Measurements from ENCODE around the gene CYP3A7.
"Not testable (repeated sequence)": the region's sequence is repeated elsewhere in the genome, so short reads cannot be mapped to it uniquely, and the experiment has no call there.

CYP3A7 gene

DNA sequence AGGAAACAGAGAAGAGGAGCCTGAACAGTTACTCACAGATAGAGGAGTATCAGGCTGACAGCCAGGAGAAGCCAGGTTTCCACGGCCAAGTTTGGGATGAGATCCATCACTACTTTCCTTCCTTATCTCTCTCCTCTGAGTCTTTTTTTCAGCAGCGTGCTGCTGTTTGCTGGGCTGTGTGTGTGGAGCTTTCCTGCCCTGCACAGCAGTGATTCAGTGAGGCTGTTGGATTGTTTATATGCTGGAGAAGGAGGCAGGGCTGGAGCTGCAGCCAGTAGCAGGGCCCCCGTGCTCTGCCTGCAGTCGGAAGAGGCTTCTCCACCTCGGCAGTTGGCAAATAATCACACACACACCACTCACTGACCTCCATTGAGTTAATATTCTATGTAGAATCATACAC lies at the start of gene CYP3A7:
Gene CYP3A7, minus strand, starts transcription at position 210 of the 400 bp plus-strand sequence. Its CDS starts 103 bp downstream, at position 107.
- no peak for DNase-seq (ENCODE audit: extremely low spot score)
- CTCF ChIA-PET: no interaction called here
- POLR2A ChIA-PET: no interaction called here
- TF ChIP-seq, protein P1, sequence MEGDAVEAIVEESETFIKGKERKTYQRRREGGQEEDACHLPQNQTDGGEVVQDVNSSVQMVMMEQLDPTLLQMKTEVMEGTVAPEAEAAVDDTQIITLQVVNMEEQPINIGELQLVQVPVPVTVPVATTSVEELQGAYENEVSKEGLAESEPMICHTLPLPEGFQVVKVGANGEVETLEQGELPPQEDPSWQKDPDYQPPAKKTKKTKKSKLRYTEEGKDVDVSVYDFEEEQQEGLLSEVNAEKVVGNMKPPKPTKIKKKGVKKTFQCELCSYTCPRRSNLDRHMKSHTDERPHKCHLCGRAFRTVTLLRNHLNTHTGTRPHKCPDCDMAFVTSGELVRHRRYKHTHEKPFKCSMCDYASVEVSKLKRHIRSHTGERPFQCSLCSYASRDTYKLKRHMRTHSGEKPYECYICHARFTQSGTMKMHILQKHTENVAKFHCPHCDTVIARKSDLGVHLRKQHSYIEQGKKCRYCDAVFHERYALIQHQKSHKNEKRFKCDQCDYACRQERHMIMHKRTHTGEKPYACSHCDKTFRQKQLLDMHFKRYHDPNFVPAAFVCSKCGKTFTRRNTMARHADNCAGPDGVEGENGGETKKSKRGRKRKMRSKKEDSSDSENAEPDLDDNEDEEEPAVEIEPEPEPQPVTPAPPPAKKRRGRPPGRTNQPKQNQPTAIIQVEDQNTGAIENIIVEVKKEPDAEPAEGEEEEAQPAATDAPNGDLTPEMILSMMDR (IDR thresholded peaks at IDR 0.05; ENCODE audit: control extremely low read depth, extremely low read depth, low read depth, missing control alignments): no peak

DNA sequence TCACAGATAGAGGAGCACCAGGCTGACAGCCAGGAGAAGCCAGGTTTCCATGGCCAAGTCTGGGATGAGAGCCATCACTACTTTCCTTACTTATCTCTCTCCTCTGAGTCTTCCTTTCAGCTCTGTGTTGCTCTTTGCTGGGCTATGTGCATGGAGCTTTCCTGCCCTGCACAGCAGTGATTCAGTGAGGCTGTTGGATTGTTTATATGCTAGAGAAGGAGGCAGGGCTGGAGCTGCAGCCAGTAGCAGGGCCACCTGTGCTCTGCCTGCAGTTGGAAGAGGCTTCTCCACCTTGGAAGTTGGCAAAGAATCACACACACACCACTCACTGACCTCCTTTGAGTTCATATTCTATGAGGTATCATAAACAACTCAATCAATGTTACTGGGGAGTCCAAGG lies 49.0 kb upstream of the CYP3A7 start, which contains the start of gene CYP3A4:
Gene CYP3A4, minus strand, starts transcription at position 178 of the 400 bp plus-strand sequence. Its CDS starts 103 bp downstream, at position 75.
- ChIA-PET CTCF (no interaction called here), POLR2A (no interaction called here)
- TF ChIP-seq, protein P1 (IDR thresholded peaks at IDR 0.05; ENCODE audit: control extremely low read depth, extremely low read depth, low read depth, missing control alignments): no peak
- DNase-seq (ENCODE audit: extremely low spot score): no peak

DNA sequence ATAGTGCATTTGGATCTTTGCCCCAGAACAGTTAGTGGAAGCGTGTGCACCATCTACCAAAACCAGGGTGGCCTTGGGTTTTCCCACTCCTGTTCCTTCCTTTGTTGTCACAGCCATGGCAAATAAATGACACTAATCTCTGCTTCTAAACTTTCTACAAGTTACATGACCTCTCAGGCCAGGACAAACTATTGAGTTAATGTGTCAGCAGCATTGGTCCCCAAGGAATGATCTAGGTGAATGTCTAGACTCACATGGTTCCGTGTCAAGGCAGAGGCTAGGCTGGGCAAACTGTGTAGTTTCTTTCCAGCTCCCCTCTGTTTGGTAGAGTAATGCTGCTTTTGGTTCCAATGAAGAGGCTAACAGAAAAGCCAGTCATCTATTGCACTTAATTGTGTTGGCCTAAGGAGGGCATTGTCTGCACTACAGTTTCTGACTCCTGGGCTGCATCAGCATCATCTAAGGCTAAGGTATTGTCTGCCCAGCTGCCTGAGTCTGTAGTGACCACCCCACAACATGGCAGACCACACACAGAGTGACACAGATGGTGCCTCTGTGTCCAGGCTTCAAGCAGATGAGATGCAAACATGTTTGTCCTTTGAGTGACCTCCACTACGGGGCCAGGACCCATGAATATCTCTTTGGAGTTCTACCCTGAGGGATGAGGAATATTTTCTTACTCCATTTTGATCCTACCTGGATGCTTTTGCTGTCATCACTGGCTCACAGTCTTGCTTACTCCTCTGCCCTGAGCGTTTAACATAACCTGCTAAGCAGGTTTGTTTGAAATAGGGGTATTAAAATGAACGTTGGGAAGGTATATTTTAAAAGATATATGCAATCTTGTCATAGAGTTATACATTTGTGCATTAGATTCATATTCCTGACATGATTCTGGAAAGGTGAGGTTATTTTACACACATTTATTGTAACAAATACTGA lies 47.3 kb upstream of the CYP3A7 start:
- TF ChIP-seq, protein P1 (IDR thresholded peaks at IDR 0.05; ENCODE audit: control extremely low read depth, extremely low read depth, low read depth, missing control alignments): no peak
- ChIA-PET CTCF (no interaction called here), POLR2A (no interaction called here)
- no peak for DNase-seq (ENCODE audit: extremely low spot score)

DNA sequence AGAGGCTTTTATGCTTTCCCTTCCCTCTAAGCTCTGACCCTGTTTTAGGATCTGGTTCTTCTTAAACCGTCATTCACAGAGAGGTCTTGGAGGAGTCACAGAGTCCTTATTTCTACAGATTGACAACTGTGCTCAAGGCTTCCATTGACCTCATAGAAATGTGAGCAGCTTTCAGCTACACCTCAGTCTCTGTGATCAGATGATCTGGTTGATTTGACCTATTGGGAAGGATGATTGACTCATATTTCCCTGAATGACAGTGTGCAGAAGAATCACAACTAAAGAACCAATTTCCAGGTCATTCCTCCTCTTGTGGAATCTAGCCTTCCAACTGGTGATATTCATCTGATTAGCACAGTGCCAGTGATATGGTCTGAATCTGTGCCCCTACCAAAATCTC lies 45.6 kb upstream of the CYP3A7 start:
- ChIA-PET CTCF (no interaction called here), POLR2A (no interaction called here)
- no peak for DNase-seq (ENCODE audit: extremely low spot score)
- TF ChIP-seq, protein P1 (IDR thresholded peaks at IDR 0.05; ENCODE audit: control extremely low read depth, extremely low read depth, low read depth, missing control alignments): no peak

DNA sequence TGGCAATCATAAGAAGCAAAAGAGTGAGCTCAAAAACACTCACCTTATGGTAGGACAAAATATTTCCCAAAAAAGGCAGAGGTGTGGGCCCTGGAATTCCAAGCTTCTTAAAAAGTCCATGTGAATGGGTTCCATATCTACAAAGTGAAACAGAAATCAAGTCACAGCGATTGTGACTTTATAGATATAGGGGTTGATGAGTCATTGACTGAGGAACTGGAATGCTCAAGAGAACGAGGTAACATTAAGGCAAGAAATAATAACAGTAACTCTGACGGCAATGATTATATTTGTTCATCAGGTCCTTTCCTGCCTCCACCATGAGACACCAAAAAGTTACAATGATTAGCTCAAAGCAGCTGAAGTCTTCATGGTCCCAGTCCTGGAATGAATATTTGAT lies 45.0 kb upstream of the CYP3A7 start:
- ChIA-PET POLR2A (no interaction called here), CTCF (no interaction called here)
- TF ChIP-seq, protein P1 (IDR thresholded peaks at IDR 0.05; ENCODE audit: control extremely low read depth, extremely low read depth, low read depth, missing control alignments): no peak
- DNase-seq (ENCODE audit: extremely low spot score): no peak

DNA sequence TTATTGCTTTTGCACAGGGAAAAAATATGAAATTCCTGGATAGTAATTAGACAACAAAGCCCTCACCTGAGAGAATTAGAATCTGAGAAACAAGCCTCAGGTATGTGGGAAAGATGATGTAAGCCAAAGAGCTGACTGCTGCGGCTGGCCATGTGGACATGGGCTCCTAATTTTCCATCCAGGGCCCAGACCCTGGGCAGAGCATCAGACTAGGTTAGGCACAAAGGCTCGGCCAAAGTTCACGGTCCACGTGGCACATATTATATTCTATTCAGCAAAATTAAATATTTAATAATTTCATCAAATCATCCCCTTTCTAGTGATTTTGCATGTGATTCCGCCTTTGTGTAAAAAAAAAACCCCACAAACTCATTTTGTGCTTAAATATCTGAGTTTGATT lies 43.9 kb upstream of the CYP3A7 start:
- TF ChIP-seq, protein P1 (IDR thresholded peaks at IDR 0.05; ENCODE audit: control extremely low read depth, extremely low read depth, low read depth, missing control alignments): no peak
- ChIA-PET CTCF (no interaction called here), POLR2A (no interaction called here)
- no peak for DNase-seq (ENCODE audit: extremely low spot score)

DNA sequence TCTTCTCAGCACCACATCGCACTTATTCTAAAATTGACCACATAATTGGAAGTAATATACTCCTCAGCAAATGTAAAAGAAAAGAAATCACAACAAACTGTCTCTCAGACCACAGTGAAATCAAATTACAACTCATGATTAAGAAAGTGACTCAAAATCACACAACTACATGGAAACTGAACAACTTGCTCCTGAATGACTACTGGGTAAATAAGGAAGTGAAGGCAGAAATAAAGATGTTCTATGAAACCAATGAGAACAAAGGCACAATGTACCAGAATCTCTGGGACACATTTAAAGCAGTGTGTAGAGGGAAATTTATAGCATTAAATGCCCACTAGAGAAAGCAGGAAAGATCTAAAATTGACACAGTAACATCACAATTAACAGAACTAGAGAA lies 38.4 kb upstream of the CYP3A7 start:
- POLR2A ChIA-PET; DNase-seq (ENCODE audit: extremely low spot score): not testable (repeated sequence)
- CTCF ChIA-PET: interaction anchor here (2.0 kb wide), 1 partner anchor 13 kb away, joined by 5 read pairs; no protein-coding TSS in a partner anchor
